IPS-18c (cell line): ENCODE results near the gene MOV10.

Experiments used
- H3K4me3 ChIP-seq: 2 replicates; pipeline ENCODE4 v1.7.0; 2013; ENCODE audit warnings: low read depth, mild to moderate bottlenecking, low read length, moderate library complexity; ENCODE audit not compliant: insufficient read depth
- H3K9me3 ChIP-seq: one replicate; pipeline ENCODE4 v1.6.1; 2013; ENCODE audit warnings: mild to moderate bottlenecking, low read length, moderate library complexity; ENCODE audit not compliant: control insufficient read depth, insufficient read depth

MOV10 gene

DNA sequence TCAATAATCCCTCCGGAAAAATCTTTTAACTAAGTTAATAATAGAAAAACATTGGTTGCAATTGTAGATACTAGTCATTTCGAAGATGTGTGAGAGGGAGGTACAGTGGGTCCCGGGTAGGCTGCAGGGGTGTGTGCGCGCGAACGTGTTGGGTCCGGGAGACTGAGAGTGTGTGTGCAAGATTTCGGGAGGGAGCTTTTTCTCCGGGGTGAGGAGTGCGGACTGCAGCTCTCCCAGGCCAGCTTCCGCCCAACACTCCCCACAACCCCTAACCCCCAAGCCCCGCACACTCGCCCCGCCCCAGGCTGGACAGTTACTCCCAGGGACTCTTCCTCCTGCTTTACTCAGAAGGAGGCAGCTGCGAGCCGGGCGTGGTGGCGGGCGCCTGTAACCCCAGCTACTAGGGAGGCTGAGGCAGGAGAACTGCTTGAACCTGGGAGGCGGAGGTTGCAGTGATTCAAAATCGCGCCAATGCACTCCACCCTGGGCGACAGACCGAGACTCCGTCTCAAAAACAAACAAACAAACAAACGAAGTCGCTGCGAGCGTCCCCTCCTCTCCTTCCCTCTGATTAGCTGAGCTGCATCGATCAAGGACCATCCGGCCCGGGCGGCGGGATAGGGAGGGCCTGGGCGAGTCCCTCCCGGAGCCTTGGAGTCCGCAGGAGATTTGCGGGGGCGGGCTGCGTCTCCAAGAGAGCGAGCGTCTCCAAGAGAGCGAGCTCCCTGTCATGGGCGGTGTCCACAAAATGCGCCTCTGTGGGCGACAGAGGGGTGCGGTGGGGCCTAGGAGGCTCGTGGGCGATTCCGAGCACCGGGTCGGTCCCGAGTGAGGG lies 68.9 kb downstream of the MOV10 start:
- peak overlapping the region; percentile 38; the same call in 1 of the 2 replicates for H3K4me3 ChIP-seq
- H3K9me3 ChIP-seq: no peaks in the 10 kb centered on the region

DNA sequence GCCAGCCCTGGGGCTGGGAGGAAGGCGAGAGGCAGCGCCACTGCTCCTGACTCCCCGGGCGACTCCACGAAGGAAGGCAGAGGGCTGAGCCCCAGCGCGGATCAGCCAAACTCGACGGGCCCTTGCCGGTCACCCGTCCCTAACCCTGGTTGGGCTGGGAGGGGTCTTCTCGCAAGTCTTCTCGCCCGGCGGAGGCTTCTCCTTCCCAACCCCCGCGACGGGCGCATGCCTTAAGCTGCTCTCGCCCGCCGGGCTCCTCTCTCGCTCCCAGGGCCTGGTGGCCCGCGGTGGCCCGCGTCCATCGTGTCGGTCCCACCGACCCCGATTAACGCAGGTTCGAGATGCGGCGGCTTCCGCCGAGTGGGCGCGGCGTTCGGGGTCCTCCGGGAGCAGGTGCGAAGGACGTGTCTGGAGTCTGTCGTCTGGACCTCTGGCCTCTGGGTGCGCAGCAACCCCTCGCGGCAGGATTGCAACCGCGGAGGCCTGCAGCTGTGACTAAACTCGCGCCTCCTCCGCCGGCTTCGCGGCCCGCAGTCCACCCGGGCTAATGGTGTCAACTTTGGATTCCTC lies 69.6 kb downstream of the MOV10 start:
- Histone ChIP-seq H3K9me3 (no peaks in the 10 kb centered on the region), H3K4me3 (peak overlapping the region; percentile 38; the same call in 1 of the 2 replicates)

DNA sequence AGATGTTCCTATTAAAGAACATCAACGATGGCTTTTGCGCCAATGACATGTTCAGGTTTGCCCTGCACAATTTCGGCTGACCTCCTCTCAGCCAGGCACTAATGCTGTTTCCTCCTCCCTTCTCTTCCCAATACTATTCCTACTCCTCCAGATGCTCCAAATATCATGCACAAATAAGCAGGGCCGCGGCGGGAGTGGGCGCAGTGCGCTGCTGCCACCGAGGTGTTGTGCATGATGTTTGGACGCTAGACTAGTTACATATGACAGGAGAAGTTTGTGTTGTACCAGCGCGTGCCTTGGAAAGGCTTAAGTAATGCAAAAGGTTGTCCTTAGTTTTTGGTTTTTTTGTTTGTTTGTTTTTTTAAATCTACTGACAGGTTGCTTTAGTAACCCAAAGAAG lies 73.9 kb downstream of the MOV10 start:
- Histone ChIP-seq H3K4me3 (no peak overlapping the region), H3K9me3 (no peaks in the 10 kb centered on the region)
